Measurements from ENCODE around the gene LRRC3C.

The LRRC3C gene

DNA sequence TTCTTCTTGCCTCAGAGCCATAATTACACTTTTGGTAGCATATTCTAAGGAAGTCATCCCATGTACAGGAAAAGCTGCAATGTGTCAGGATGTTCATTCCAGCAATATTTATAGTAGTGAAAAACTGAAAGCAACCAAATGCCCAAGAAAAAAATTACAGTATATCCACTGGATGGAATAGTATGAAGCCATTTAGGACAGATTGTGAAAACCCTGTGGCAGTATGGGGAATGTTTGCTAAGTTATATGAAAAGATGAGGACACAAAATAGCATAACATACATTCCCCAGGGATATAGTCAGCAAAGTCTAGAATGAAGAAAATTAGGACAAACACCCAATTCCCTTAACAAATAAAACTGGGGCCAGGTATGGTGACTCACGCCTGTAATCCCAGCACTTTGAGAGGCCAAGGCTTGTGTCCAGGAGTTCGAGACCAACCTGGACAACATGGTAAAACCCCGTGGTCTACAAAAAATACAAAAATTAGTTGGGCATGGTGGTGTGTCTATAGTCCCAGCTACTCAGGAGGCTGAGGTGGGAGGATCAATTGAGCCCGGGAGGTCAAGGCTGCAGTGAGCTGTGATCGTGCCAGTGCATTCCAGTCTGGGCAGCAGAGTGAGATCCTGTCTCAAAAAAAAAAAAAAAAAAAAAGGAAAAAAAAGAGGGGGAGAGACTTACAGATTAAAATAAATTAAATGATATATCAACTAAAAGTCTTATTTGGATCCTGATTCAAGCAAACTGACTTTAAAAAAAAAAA lies 2.3 kb downstream of the LRRC3C start:
- no peak for DNase-seq (ENCODE audit: low read depth)
- H3K4me3 ChIP-seq (ENCODE audit: low read depth, low read length): no peak overlapping the region
- TF ChIP-seq, protein P1, sequence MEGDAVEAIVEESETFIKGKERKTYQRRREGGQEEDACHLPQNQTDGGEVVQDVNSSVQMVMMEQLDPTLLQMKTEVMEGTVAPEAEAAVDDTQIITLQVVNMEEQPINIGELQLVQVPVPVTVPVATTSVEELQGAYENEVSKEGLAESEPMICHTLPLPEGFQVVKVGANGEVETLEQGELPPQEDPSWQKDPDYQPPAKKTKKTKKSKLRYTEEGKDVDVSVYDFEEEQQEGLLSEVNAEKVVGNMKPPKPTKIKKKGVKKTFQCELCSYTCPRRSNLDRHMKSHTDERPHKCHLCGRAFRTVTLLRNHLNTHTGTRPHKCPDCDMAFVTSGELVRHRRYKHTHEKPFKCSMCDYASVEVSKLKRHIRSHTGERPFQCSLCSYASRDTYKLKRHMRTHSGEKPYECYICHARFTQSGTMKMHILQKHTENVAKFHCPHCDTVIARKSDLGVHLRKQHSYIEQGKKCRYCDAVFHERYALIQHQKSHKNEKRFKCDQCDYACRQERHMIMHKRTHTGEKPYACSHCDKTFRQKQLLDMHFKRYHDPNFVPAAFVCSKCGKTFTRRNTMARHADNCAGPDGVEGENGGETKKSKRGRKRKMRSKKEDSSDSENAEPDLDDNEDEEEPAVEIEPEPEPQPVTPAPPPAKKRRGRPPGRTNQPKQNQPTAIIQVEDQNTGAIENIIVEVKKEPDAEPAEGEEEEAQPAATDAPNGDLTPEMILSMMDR (IDR thresholded peaks at IDR 0.05; ENCODE audit: low read depth, low read length, missing control alignments): no peak

DNA sequence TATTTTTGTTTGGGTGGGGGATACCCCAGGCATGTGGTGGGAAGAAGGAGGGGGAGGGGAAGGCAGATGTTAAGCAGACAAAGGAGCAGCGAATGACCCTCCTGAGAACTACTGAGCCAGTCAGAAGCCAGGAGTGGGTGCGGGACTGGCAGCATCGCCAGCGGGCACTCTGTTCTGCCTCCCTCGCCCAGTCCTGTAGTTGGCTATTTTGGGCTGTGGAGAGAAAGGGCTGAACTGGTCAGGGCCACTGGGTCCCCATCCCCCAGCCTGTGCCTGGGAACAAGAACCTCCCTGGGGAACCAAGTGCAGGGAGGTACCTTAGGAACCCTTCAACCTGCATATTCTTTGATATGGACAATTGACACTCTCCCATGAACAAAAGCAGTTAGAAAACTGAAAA lies 6.4 kb downstream of the LRRC3C start:
- no peak overlapping the region for H3K4me3 ChIP-seq (ENCODE audit: low read depth, low read length)
- TF ChIP-seq, protein P1 (IDR thresholded peaks at IDR 0.05; ENCODE audit: low read depth, low read length, missing control alignments): no peak
- no peak for DNase-seq (ENCODE audit: low read depth)

DNA sequence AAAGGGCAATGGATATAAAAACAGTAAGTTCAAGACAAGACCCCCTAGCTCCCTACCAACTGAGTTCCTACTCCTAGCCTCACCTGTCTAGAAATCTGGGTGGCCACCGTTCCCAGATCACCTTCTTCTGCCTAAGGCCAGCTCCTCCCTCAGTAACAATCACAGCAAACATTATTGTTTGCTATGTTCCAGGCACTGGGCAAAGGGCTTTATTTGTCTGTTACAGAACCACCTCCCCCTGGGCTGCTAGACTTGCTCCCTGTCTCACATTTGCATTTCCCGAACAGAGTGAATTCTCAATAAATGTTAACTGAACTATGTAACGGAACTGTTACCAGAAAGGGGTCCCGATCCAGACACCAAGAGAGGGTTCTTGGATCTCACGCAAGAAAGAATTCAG lies 6.8 kb downstream of the LRRC3C start:
- no peak for DNase-seq (ENCODE audit: low read depth)
- H3K4me3 ChIP-seq (ENCODE audit: low read depth, low read length): no peak overlapping the region
- TF ChIP-seq, protein P1 (IDR thresholded peaks at IDR 0.05; ENCODE audit: low read depth, low read length, missing control alignments): no peak

DNA sequence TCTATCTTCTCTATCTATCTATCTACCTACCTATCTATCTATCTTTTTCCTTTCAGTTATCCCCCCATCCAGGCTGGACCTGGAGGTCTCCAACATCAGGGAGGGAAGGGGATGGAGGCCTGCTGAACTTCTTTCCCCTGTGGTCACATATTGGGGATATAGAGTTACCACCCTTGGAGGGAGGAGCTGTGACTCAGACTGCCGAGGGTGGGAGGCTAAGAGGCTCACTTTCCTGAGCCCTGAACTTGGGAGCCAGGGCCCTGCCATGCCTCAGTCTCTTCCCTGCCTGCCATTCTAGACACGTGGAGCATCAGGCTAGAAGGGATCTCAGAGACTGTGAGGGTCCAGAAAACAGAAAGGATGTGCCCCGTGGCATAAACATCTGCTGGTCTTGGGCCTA lies 8.4 kb downstream of the LRRC3C start:
- DNase-seq (ENCODE audit: low read depth): no peak
- TF ChIP-seq, protein P1 (IDR thresholded peaks at IDR 0.05; ENCODE audit: low read depth, low read length, missing control alignments): no peak
- no peak overlapping the region for H3K4me3 ChIP-seq (ENCODE audit: low read depth, low read length)

DNA sequence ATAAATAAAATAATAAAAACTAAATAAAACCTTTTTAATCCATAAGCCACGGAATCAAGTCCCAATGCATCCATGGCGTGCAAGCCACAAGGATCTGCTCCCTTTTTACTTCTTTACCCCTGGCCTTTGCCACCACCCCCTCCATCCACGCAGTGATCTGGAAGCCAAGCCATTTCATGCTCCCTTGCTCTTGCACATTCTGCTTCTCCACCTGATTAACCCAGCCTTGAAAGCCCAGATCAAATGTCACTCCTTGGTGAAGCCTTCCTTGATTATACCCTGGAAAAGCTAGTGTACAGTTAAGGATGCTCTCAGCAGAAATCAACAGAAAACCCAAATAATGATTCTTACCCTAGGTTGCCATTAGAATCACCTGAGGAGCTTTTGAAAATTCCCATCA lies 9.9 kb downstream of the LRRC3C start:
- H3K4me3 ChIP-seq (ENCODE audit: low read depth, low read length): no peak overlapping the region
- TF ChIP-seq, protein P1 (IDR thresholded peaks at IDR 0.05; ENCODE audit: low read depth, low read length, missing control alignments): no peak
- DNase-seq (ENCODE audit: low read depth): no peak

DNA sequence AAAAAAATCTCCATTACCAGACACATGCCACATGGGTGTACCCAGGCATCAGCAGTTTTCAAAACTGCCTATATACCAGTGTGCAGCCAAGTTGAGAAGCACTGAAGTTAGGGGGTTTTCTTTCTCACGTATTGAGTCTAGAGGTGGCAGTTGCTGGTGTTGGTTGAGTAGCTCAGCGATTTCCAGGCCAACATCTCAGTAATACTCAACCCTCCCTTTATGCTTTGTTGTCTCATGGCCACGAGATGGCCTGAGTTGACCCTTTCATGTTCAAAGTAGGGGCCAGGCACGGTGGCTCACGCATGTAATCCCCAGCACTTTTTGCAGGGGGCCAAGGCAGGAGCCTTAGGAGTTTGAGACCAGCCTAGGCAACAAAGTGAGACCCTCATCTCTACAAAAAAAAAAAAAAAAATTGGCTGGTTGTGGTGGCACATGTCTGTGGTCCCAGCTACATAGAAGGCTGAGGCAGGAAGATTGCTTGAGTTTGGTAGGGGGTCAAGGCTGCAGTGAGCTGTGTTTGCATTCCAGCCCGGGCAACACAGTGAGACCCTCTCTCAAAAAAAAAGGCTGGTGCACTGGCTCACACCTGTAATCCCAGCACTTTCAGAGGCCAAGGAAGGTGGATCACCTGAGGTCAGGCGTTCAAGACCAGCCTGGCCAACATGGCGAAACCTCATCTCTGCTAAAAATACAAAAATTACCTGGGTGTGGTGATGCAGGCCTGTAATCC lies 10.8 kb downstream of the LRRC3C start:
- no peak for DNase-seq (ENCODE audit: low read depth)
- TF ChIP-seq, protein P1 (IDR thresholded peaks at IDR 0.05; ENCODE audit: low read depth, low read length, missing control alignments): no peak

More for the DNA sequence above, 10.8 kb downstream of the LRRC3C start:
- no peak overlapping the region for H3K4me3 ChIP-seq (ENCODE audit: low read depth, low read length)

All from GM12864 (cell line).